ENCODE data around the gene GPSM1.

The GPSM1 gene

GRCh38 chr9:136336881-136337280, 9.5 kb downstream of the GPSM1 start:
- Histone ChIP-seq H3K4me3 (ENCODE audit: low read depth, low read length) (no peak overlapping the region), H3K36me3 (replicated peaks) (peaks cover 52% of the 10 kb centered on the region), H3K27me3 (replicated peaks) (no peaks in the 10 kb centered on the region), H3K27ac (no peak overlapping the region)
- no peak for DNase-seq
- TF ChIP-seq, protein P1, sequence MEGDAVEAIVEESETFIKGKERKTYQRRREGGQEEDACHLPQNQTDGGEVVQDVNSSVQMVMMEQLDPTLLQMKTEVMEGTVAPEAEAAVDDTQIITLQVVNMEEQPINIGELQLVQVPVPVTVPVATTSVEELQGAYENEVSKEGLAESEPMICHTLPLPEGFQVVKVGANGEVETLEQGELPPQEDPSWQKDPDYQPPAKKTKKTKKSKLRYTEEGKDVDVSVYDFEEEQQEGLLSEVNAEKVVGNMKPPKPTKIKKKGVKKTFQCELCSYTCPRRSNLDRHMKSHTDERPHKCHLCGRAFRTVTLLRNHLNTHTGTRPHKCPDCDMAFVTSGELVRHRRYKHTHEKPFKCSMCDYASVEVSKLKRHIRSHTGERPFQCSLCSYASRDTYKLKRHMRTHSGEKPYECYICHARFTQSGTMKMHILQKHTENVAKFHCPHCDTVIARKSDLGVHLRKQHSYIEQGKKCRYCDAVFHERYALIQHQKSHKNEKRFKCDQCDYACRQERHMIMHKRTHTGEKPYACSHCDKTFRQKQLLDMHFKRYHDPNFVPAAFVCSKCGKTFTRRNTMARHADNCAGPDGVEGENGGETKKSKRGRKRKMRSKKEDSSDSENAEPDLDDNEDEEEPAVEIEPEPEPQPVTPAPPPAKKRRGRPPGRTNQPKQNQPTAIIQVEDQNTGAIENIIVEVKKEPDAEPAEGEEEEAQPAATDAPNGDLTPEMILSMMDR (IDR thresholded peaks at IDR 0.05; ENCODE audit: low read depth, low read length, missing control alignments) = no peak
- in situ Hi-C loops (cut with HindIII; ENCODE audit: low pct_ligation_motif_present, low sequenced_read_pairs) = no loop called here

DNA sequence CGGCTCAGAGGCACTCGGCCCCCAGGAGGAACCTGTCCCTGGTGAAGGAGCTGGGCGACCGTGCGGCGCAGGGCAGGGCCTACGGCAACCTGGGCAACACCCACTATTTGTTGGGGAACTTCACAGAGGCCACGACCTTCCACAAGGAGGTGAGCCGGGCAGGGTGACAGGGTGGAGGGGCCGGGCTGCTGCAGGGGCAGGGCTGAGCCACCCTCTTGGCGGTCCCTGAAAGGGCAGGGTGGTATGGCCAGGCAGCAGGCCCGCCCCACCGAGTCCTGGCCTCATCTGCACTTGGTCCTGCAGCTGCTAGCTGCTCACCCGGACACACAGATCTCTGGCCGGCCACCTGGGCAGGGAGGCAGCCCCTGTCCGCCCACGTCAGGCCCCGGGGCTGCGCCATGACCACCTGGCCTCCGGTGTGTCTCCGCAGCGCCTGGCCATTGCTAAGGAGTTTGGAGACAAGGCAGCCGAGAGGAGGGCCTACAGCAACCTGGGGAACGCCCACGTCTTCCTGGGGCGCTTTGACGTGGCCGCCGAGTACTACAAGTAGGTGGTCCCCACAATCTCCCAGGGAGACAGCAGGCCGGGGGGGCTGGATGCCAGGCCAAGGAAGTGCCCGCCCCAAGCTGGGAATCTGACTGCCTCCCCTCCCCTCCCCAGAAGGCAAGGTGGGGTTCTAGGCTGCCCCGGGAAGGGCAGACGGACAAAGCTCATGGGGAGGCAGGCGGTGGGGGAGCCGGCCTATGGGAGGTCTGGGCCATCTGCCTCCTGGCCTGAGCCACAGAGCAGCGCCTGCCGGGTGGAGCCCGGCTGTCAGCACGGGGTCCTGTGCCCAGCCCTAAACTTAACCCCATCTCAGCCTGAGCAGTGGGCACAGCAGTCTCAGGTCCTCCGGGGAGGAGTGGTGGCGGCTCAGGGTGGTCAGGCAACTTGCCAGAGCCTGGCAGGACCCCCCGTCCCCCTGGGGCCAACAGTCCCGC, 10.4 kb downstream of the GPSM1 start:
- TF ChIP-seq, protein P1 (IDR thresholded peaks at IDR 0.05; ENCODE audit: low read depth, low read length, missing control alignments) = no peak
- no peak for DNase-seq

DNA sequence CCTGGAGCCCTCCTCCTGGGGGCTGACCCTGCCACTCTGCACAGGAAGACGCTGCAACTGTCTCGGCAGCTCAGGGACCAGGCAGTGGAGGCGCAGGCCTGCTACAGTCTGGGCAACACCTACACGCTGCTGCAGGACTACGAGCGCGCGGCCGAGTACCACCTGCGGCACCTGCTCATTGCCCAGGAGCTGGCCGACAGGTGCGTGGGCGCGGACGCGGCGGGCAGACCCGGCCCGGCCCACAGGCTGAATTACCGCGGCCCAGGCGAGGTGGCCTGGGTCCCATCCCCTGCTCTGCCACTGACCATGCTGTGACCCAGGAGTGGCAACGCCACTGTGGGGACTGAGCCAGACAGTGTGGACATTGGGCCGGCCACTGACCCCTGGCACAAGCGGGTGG, 11.2 kb downstream of the GPSM1 start:
- no peak for DNase-seq
- Histone ChIP-seq H3K27ac (no peak overlapping the region), H3K27me3 (replicated peaks) (no peaks in the 10 kb centered on the region), H3K36me3 (replicated peaks) (peaks cover 58% of the 10 kb centered on the region), H3K4me3 (ENCODE audit: low read depth, low read length) (no peak overlapping the region)
- TF ChIP-seq, protein P1 (IDR thresholded peaks at IDR 0.05; ENCODE audit: low read depth, low read length, missing control alignments) = no peak
- in situ Hi-C loops (cut with HindIII; ENCODE audit: low pct_ligation_motif_present, low sequenced_read_pairs) = no loop called here

More for the DNA sequence above, 10.4 kb downstream of the GPSM1 start:
- H3K4me3 ChIP-seq (ENCODE audit: low read depth, low read length) = no peak overlapping the region
- no peak overlapping the region for H3K27ac ChIP-seq
- H3K36me3 ChIP-seq (replicated peaks) = peaks cover 52% of the 10 kb centered on the region
- in situ Hi-C loops (cut with HindIII; ENCODE audit: low pct_ligation_motif_present, low sequenced_read_pairs) = no loop called here
- H3K27me3 ChIP-seq (replicated peaks) = no peaks in the 10 kb centered on the region

- in situ Hi-C loops (cut with HindIII; ENCODE audit: low pct_ligation_motif_present, low sequenced_read_pairs) = no loop called here
- Histone ChIP-seq H3K4me3 (ENCODE audit: low read depth, low read length) (no peak overlapping the region), H3K27me3 (replicated peaks) (no peaks in the 10 kb centered on the region), H3K27ac (no peak overlapping the region), H3K36me3 (replicated peaks) (peaks cover 58% of the 10 kb centered on the region)
- TF ChIP-seq, protein P1 (IDR thresholded peaks at IDR 0.05; ENCODE audit: low read depth, low read length, missing control alignments) = peak; percentile 98
- no peak for DNase-seq
Measured at GRCh38 chr9:136339173-136339957, 12.0 kb downstream of the GPSM1 start.

GRCh38 chr9:136339958-136340310, 12.6 kb downstream of the GPSM1 start:
- TF ChIP-seq, protein P1 (IDR thresholded peaks at IDR 0.05; ENCODE audit: low read depth, low read length, missing control alignments) = no peak
- peaks cover 58% of the 10 kb centered on the region for H3K36me3 ChIP-seq (replicated peaks)
- no peak overlapping the region for H3K27ac ChIP-seq
- H3K27me3 ChIP-seq (replicated peaks) = no peaks in the 10 kb centered on the region
- DNase-seq = no peak
- in situ Hi-C loops (cut with HindIII; ENCODE audit: low pct_ligation_motif_present, low sequenced_read_pairs) = no loop called here
- no peak overlapping the region for H3K4me3 ChIP-seq (ENCODE audit: low read depth, low read length)
